A549 (cell line): ENCODE data around the gene PROCA1. TPM values are rescaled to one million over a fixed set of nuclear protein-coding genes. Genes with fewer than 3 reads are reported as not detected.
A peak's percentile ranks its signal among the peaks of the same experiment; 100 is the strongest.

Experiments used
- ATAC-seq, 2 experiments: fragments of 200-7000 bp in 1 of 2; fragments of >200 bp in 1 of 2; cut with Nextera tagmentation in 1 of 2; cut with Tn5 transposase in 1 of 2; 3 replicates each; pipeline versions ENCODE4 v1.8.0 to v1.9.1; 2018 to 2020; ENCODE audit warnings: mild to moderate bottlenecking in 1 of 2, moderate library complexity in 1 of 2
- CTCF ChIA-PET: fragments of 300-600 bp; sonication (Branson Sonifier 250); formaldehyde crosslinking; extraction: SDS; loops from one replicate; lab custom pipeline; 2021; ENCODE audit warnings: antibody characterized with exemption, inconsistent platforms; lab: Yijun Ruan, JAX
- POLR2A ChIA-PET: fragments of 350-600 bp; formaldehyde crosslinking; extraction: SDS; loops from one replicate; lab custom pipeline; 2021; ENCODE audit warnings: antibody characterized with exemption, inconsistent platforms; lab: Yijun Ruan, JAX
- DNase-seq, 2 experiments: peaks; one replicate each; pipeline versions ENCODE4 v3.0.0 to v3.0.0-alpha.2; 2011 to 2016; ENCODE audit warnings: low read depth in 1 of 2, low spot score in 1 of 2
- FAIRE-seq: peaks from 2 replicates; lab custom pipeline; 2011; peaks lifted over from hg19 to GRCh38; lab: Jason Lieb, UNC
- H3K27ac ChIP-seq, 2 experiments: fragments of >200 bp; sonication (Bioruptor Twin); formaldehyde crosslinking; 3 replicates each; pipeline ENCODE4 v1.5.1; 2016 to 2017
- H3K4me1 ChIP-seq: fragments of >200 bp; sonication (Bioruptor Twin); formaldehyde crosslinking; 3 replicates; pipeline ENCODE4 v1.6.1; 2016
- H3K4me2 ChIP-seq: fragments of >200 bp; sonication (Bioruptor Twin); formaldehyde crosslinking; 3 replicates; pipeline ENCODE4 v1.6.1; 2016
- H3K4me3 ChIP-seq: fragments of >200 bp; sonication (Bioruptor Twin); formaldehyde crosslinking; 3 replicates; pipeline ENCODE4 v1.5.1; 2016
- H3K9me3 ChIP-seq: fragments of >200 bp; sonication (Bioruptor Twin); formaldehyde crosslinking; 3 replicates; pipeline ENCODE4 v1.6.1; 2016
- EHF ChIP-seq: fragments of 250-450 bp; sonication (Bioruptor Pico); IDR thresholded peaks from 2 replicates; pipeline ENCODE4 v1.5.0; 2020; ENCODE audit warnings: mild to moderate bottlenecking
- EHMT2 ChIP-seq: fragments of 200-600 bp; sonication (generic); IDR thresholded peaks from 2 replicates; pipeline ENCODE4 v1.6.1; 2016; ENCODE audit warnings: antibody characterized with exemption, low read depth, mild to moderate bottlenecking, moderate library complexity
- EP300 ChIP-seq, 2 experiments: fragments of >200 bp; sonication (Bioruptor Twin); formaldehyde crosslinking; IDR thresholded peaks; 2 replicates in 1 of 2; 3 replicates in 1 of 2; pipeline ENCODE4 v1.6.1; 2016 to 2017
- ESRRA ChIP-seq: fragments of 150-350 bp; IDR thresholded peaks from 2 replicates; pipeline ENCODE4 v1.6.1; 2014; ENCODE audit warnings: mild to moderate bottlenecking, low read length, borderline replicate concordance
- FOSB ChIP-seq: fragments of 250-450 bp; sonication (Bioruptor Pico); IDR thresholded peaks from 2 replicates; pipeline ENCODE4 v1.5.0; 2020; ENCODE audit warnings: mild to moderate bottlenecking, moderate library complexity
- FOSL2 ChIP-seq, 2 experiments: fragments of 450-650 bp in 1 of 2; fragments of >200 bp in 1 of 2; sonication (Bioruptor Twin) in 1 of 2; formaldehyde crosslinking; IDR thresholded peaks; 2 replicates each; pipeline versions ENCODE4 v1.5.0 to v1.6.1; 2016 to 2020; ENCODE audit warnings: mild to moderate bottlenecking in 1 of 2, moderate library complexity in 1 of 2
- HEYL ChIP-seq: fragments of 250-450 bp; sonication (Bioruptor Pico); IDR thresholded peaks from 2 replicates; pipeline ENCODE4 v1.8.0; 2021; ENCODE audit warnings: mild to moderate bottlenecking, moderate library complexity
- HOXB5 ChIP-seq: fragments of 250-450 bp; sonication (Bioruptor Pico); IDR thresholded peaks from 2 replicates; pipeline ENCODE4 v1.5.0; 2020; ENCODE audit warnings: mild to moderate bottlenecking, moderate library complexity
- JUNB ChIP-seq: fragments of >200 bp; sonication (Bioruptor Twin); formaldehyde crosslinking; IDR thresholded peaks from 2 replicates; pipeline ENCODE4 v1.6.1; 2016
- KDM5A ChIP-seq: fragments of 200-600 bp; sonication (generic); IDR thresholded peaks from 2 replicates; pipeline ENCODE4 v1.6.1; 2016; ENCODE audit warnings: antibody characterized with exemption, mild to moderate bottlenecking
- NPAS2 ChIP-seq: fragments of 250-450 bp; sonication (Bioruptor Pico); IDR thresholded peaks from 2 replicates; pipeline ENCODE4 v1.8.0; 2022; ENCODE audit warnings: mild to moderate bottlenecking, moderate library complexity, borderline replicate concordance
- PBX3 ChIP-seq: IDR thresholded peaks from 2 replicates; pipeline ENCODE4 v1.6.1; 2012
- POLR2AphosphoS2 ChIP-seq: conservative IDR thresholded peaks from 2 replicates; pipeline ENCODE4 v1.6.1; 2012; ENCODE audit warnings: low read length, improper control_type of control experiment, inconsistent platforms
- RFX5 ChIP-seq: fragments of 450-650 bp; IDR thresholded peaks from 2 replicates; pipeline ENCODE4 v1.7.1; 2014; ENCODE audit warnings: antibody characterized with exemption, mild to moderate bottlenecking, moderate library complexity
- SREBF2 ChIP-seq: fragments of 450-650 bp; IDR thresholded peaks from 2 replicates; pipeline ENCODE4 v1.6.1; 2014; ENCODE audit warnings: mild to moderate bottlenecking, moderate library complexity
- TFCP2L1 ChIP-seq: fragments of 250-450 bp; sonication (Bioruptor Pico); IDR thresholded peaks from 2 replicates; pipeline ENCODE4 v1.5.0; 2021; ENCODE audit warnings: mild to moderate bottlenecking
- TP53 ChIP-seq: fragments of 250-450 bp; sonication (Bioruptor Pico); IDR thresholded peaks from 2 replicates; pipeline ENCODE4 v1.5.0; 2021; ENCODE audit warnings: mild to moderate bottlenecking, moderate library complexity
- ZFP36 ChIP-seq: fragments of 450-650 bp; IDR thresholded peaks from 2 replicates; pipeline ENCODE4 v1.6.1; 2014; ENCODE audit warnings: borderline replicate concordance; ENCODE audit not compliant: partially characterized antibody
- ZNF302 ChIP-seq: fragments of 250-450 bp; sonication (Bioruptor Pico); IDR thresholded peaks from 2 replicates; pipeline ENCODE4 v1.9.0; 2021; ENCODE audit warnings: inconsistent platforms, mild to moderate bottlenecking, moderate library complexity
- WGBS: methylation state at CpG from one replicate; pipeline ENCODE4 v1.1.6; 2017; ENCODE audit errors: missing lambda C conversion rate; 5-methylcytosine and 5-hydroxymethylcytosine counted together
- polyA plus RNA-seq, 4 experiments: library from polyadenylated mRNA; depleted of rRNA in 3 of 4; stranded (reverse); fragments of >200 nt; fragmentation: RNase III in 1 of 4; extraction: RNeasy Plus Mini Kit Qiagen cat#74134 plus additional on column Dnase treatment in 1 of 4; gene quantifications; 2 replicates in 3 of 4; 3 replicates in 1 of 4; pipeline ENCODE4 v1.2.3, GENCODE V29; 2011 to 2017
- TF ChIP-seq, protein P1 (sequence below): fragments of 450-650 bp; IDR thresholded peaks from 2 replicates; pipeline ENCODE4 v1.6.1; 2014; ENCODE audit warnings: antibody characterized with exemption
- TF ChIP-seq, protein P2 (sequence below): fragments of >200 bp; sonication (Bioruptor Twin); formaldehyde crosslinking; IDR thresholded peaks from 3 replicates; pipeline ENCODE4 v1.6.1; 2016
- TF ChIP-seq, protein P3 (sequence below): IDR thresholded peaks from 2 replicates; pipeline ENCODE4 v1.6.1; 2012

Gene PROCA1
- polyA plus RNA-seq, 2 of the 4 experiments (the other 2 are of a cell fraction), result 4.0 to 4.9 TPM

DNA sequence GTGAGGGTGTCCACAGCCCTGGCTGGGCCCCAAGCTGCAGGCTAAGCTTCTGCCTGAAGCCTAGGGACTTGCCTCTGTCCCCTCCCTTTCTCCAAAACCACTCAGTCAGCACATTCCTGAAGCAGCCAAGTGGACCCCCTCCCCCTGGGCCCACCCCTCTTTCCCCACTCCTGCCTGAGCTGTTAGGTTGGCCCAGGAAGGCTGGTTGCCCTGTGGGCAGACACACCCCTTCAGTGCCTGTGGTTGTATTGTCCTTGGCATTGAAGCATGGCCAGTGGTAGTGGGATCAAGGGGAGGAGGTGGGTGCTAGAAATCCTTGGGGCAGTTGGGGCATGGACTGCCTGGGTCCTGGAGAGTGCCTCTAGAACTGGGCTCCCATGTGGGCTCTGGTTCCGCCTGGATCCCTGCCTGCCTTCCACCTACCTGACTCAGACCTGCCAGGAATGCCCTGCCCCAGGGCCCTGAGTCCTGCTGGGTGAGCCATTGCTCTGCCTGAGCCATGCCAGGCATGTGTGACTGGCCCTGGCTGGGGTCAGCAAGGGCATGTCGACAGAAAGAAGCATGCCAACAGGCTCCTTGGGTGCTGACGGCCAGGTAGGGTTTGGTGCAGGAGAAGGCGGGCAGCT is 34.2 kb upstream of the PROCA1 start (continued):
- TF ChIP-seq SREBF2, result no peak
- TF ChIP-seq PBX3, result no peak
- TF ChIP-seq HOXB5 (CRISPR knock-in tag), result no peak
- TF ChIP-seq TP53, result no peak
- TF ChIP-seq, protein P1, sequence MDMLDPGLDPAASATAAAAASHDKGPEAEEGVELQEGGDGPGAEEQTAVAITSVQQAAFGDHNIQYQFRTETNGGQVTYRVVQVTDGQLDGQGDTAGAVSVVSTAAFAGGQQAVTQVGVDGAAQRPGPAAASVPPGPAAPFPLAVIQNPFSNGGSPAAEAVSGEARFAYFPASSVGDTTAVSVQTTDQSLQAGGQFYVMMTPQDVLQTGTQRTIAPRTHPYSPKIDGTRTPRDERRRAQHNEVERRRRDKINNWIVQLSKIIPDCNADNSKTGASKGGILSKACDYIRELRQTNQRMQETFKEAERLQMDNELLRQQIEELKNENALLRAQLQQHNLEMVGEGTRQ, result no peak
- TF ChIP-seq FOSB (CRISPR knock-in tag), result no peak
- TF ChIP-seq ESRRA, result no peak
- TF ChIP-seq FOSL2 (IDR thresholded peaks at IDR 0.05), result no peak
- peak; percentile 29; the same call in 1 of the 2 replicates for TF ChIP-seq FOSL2 (CRISPR knock-in tag; IDR thresholded peaks at IDR 0.05)
- TF ChIP-seq EHMT2, result no peak
- TF ChIP-seq, protein P2, sequence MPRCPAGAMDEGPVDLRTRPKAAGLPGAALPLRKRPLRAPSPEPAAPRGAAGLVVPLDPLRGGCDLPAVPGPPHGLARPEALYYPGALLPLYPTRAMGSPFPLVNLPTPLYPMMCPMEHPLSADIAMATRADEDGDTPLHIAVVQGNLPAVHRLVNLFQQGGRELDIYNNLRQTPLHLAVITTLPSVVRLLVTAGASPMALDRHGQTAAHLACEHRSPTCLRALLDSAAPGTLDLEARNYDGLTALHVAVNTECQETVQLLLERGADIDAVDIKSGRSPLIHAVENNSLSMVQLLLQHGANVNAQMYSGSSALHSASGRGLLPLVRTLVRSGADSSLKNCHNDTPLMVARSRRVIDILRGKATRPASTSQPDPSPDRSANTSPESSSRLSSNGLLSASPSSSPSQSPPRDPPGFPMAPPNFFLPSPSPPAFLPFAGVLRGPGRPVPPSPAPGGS, result no peak
- TF ChIP-seq EHF (CRISPR knock-in tag), result no peak

DNA sequence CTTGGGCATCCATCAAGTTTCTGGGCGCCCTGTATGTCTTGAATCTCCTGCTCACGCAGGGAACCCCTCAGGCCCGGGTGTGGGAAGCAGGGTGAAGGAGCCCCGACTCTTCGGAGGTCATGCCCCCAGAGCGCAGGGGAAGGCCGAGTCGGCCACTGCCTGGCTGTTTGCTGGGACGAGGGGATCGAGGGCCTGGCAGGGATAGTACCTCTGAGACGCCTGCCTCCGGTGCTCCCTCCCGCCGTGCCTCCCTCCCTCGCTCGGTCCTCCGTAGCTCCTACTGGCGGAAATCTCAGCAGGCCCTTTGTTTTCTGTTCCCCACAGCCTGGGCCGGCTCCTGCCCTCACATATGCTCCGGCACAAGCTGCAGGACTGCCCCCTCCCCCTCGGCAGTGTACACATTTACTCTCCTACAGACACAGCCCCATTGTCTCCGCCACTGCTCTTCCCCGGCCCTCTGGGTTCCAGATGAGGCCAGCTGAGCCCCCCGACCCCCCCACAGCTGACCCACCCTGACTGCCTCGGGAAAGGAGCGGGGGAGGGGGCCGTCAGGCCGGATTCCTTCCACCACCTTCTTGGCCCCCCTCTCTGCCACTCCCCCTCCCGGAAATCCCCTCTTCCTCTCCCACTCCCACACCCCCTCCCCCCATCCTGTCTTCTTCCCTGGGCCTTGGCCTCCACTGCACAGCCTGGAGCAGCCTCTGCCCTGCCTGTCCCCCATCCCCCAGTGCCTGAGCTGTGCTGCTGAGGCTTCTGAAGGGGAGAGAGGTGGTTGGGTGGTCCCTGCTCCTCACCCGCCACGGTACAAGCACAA is 33.5 kb upstream of the PROCA1 start:
- FAIRE-seq (no peak), DNase-seq (peak in 1 of 2 experiments; percentile 64), ATAC-seq (peak in 1 of 2 experiments; percentile 6; a peak in 3 of 6 replicates)
- H3K9me3 ChIP-seq, result peaks cover 8% of the 10 kb centered on the region
- peak overlapping the region; percentile 98 to 99 for H3K27ac ChIP-seq
- peak overlapping the region; percentile 96 for H3K4me2 ChIP-seq
- H3K4me1 ChIP-seq, result peaks cover 59% of the 10 kb centered on the region
- 6% methylated on average over 28 of the region's 31 CpGs for WGBS
- peak overlapping the region; percentile 93 for H3K4me3 ChIP-seq
- POLR2A ChIA-PET, result interaction anchor here (0.6 to 12.2 kb wide), 4 partner anchors 18 to 235 kb away, joined by 3 to 369 read pairs (median 4); partner anchors contain the start of genes NEK8, RPL23A and TLCD1
- TF ChIP-seq, protein P3, sequence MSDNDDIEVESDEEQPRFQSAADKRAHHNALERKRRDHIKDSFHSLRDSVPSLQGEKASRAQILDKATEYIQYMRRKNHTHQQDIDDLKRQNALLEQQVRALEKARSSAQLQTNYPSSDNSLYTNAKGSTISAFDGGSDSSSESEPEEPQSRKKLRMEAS, result peak; percentile 61; the same call in 1 of the 2 replicates
- TF ChIP-seq ZNF302 (CRISPR knock-in tag) (no peak), EP300 (IDR thresholded peaks at IDR 0.05) (peak in 1 of 2 experiments; percentile 10; a peak in 1 of 5 replicates), TFCP2L1 (CRISPR knock-in tag) (0 out of 2 replicates have a peak, but pooled peaks have one; percentile 25)
- CTCF ChIA-PET, result interaction anchor here (0.8 to 22.6 kb wide), 9 partner anchors 8 to 209 kb away, joined by 3 to 977 read pairs (median 3); partner anchors contain the start of genes NEK8, RPL23A and TLCD1

DNA sequence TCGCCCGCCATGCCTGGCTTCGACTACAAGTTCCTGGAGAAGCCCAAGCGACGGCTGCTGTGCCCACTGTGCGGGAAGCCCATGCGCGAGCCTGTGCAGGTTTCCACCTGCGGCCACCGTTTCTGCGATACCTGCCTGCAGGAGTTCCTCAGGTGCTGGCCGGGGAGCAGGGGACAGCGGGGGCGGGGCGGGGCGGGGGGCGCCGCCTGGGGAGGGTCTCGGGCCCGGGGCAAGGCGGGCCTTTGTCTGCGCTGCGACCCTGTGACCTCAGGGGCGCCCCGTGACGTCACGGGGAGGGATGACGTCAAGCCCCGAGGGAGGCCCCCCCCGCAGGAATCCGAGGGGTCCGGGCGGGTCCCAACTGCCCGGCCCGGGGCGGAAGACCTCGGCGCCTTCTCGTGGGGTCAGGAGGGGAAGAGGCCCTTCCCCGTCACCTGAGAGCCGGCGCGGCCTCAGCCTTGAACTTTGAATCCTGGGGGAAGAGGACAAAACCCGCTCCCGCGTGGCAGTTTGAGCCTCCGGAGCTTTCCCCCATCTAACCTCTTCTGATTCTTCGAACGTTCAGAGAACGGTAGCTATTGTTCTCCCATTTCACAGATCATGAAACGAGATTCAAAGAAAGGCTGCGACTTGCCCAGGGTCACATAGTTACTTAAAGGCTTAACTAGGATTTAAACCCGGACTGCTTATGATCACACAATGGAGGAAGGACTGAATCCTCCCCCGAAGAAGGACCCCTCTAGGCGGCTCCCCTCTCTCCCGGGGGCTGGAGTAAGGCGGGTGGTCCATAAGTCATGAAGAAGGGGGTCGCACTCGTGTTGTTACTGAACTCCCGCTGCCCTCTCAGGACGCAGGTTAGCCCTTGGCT is 32.6 kb upstream of the PROCA1 start:
- peak; percentile 58 to 81 for DNase-seq
- H3K4me3 ChIP-seq, result peak overlapping the region; percentile 93
- POLR2A ChIA-PET, result interaction anchor here (0.6 to 12.2 kb wide), 10 partner anchors 8 to 208 kb away, joined by 3 to 369 read pairs (median 5); partner anchors contain the start of genes BLTP2, NEK8, PHF12 and RPL23A
- peak overlapping the region; percentile 96 for H3K4me2 ChIP-seq
- ATAC-seq, result peak in 1 of 2 experiments; percentile 7; a peak in 1 of 6 replicates
- FAIRE-seq, result no peak
- CTCF ChIA-PET, result interaction anchor here (0.8 to 22.6 kb wide), 11 partner anchors 9 to 210 kb away, joined by 3 to 977 read pairs (median 4); partner anchors contain the start of genes DHRS13, NEK8, RPL23A and TLCD1
- peak overlapping the region; percentile 98 to 99 for H3K27ac ChIP-seq
- WGBS, result 1% methylated on average over 31 of the region's 61 CpGs
- H3K4me1 ChIP-seq, result peaks cover 53% of the 10 kb centered on the region
- H3K9me3 ChIP-seq, result peaks cover 9% of the 10 kb centered on the region
- TF ChIP-seq JUNB, result no peak
- no peak for TF ChIP-seq ZNF302 (CRISPR knock-in tag)
- TF ChIP-seq SREBF2, result no peak
- TF ChIP-seq HEYL (CRISPR knock-in tag), result no peak
- TF ChIP-seq, protein P3, result 0 out of 2 replicates have a peak, but pooled peaks have one; percentile 4
- no peak for TF ChIP-seq KDM5A
- 0 out of 2 replicates have a peak, but pooled peaks have one; percentile 28 for TF ChIP-seq PBX3
- TF ChIP-seq FOSL2 (IDR thresholded peaks at IDR 0.05), result no peak
- TF ChIP-seq FOSL2 (CRISPR knock-in tag; IDR thresholded peaks at IDR 0.05), result peak; percentile 63
- no peak for TF ChIP-seq ZFP36
- TF ChIP-seq NPAS2 (CRISPR knock-in tag), result no peak
- TF ChIP-seq POLR2AphosphoS2, result no peak
- 0 out of 2 replicates have a peak, but pooled peaks have one; percentile 35 for TF ChIP-seq FOSB (CRISPR knock-in tag)
- TF ChIP-seq RFX5, result peak; percentile 40; the same call in 1 of the 2 replicates
